ENCODE data around the gene SYNRG.

The SYNRG gene

DNA sequence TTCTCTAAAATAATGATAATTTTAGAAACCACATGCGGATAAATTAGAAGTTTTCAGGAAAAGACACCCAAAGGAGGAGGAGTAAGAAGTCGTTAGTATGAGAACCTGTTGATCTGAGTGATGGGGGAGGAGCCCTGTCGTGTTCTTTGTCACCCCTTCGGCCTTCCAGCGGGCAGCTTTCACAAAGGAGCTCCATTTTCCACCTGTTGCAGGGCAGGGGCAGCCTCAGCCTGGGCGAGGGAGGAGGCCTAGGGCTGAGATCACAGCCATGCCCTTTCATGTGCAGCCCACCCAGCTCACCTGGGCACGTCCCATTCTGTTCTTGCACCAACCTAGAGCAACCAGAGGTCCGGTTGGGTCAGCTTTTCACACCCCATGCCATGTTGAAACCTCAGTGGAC lies 114.2 kb downstream of the SYNRG start:
- no peak for DNase-seq (ENCODE audit: low spot score)

DNA sequence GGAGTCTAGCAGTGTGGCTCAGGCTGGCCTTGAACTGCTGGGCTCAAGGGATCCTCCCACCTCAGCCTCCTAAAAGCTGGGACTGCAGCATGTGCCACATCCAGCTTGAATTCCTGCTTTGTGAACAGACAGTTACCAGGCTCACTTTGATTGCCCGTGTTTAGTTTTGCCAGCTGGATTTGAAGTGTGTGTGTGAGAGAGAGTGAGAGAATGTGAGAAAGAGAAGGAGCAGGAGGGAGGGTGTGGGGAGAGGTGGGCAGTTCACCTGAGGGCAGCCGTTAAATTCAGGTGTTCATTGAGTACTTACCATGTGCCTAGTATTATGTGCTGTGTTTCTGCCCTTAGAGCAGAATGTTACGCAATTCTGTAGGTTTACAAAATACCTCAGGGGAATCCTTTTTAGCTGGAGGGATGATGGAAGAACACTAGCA lies 114.8 kb downstream of the SYNRG start:
- no peak for DNase-seq (ENCODE audit: low spot score)

DNA sequence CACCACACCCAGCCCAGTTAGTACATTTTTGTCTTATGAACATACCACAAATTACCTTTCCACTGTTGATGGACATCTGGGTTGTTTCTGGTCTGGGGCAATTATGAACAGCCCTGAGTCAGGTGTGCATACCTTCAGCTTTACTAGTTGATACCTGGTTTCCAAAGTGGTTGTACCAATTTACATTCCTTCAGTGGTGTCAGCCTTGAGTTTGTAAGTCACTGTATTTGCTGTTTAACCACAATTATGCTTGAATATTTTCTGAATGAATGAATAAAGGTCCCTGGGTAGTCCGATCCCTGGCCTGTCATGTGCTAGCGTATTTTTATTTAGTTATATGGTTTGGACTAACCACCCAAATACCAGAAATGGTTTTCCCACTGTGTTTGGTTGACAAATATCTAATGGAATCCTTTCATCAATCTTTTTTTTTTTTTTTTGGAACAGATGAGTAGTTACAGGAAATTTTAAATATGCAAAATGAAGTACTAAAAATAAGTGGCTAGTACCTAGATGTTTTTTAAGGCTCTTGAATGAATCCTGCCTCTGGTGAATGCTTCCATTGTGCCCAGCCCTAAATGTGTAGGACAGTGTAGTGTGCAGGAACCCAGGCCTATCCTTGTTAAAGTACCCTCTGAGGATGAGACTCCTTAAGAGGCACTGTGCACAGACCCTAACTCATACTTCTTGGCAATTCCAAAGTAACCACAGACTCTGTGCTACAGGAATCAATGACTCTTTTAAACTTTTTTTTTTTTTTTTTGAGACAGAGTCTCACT lies 115.8 kb downstream of the SYNRG start:
- no peak for DNase-seq (ENCODE audit: low spot score)

DNA sequence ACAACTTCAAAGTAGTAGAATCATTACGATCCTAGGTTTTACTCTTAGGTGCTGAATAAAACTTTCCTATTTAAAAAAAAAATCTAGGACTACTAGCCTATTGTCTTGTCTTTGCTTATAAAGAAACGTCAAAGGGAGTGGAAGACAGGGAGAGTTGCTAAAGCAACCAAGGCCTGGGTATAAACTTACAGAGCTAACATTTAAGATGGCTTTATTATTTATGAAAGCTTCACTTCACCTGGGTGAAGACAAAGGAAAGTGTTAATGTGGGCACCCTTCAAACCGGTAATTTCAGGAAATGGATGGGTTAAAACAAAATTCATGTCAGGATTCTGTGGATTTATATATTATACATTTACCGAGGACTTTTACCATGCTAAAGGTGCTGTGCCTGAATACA lies 117.1 kb downstream of the SYNRG start:
- DNase-seq (ENCODE audit: low spot score) = no peak

DNA sequence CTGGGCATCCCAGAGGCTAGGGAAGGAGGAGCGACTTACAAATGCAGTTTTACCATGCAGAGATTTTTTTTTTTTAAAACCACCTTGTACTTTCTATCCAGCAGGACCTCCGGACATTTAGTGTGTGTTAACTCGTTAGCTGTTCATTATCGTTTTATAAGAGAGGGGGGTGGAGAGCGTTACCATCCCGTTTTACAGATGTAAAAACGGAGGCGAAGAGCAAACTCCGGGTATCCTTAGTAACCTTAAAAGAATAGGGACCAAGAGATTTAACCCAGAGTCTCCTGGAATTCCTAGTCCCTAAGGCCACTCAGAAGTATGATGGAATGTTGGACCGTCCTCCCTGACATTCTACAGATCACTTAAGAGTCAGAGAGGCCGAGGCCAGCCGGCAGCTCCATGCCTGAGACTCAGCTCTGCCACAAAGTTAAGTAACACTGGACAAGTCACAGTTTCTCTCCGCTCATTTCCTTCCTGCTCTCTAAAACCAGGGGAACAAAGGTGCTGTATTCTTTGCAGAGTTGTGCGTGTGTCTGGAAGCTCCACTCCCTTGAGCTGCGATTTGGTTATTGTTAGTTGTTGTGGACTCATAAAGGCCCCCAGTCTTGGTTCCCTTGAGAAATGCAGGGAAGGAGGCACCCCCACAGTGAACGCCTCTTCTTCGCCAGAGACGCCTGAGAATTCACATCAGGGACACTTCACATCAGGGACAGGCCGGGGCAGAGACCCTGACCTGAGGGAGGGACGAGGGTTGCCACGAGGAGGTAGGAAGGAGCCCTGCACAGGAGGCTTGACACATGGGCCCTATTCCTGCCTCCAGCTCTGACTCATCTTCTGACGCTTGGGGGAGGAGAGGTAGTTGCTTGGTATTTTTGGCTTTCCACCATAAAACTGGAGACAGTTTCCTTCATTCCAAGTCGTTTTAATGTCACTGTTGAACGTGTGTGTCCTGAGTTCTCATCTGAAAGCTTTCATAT lies 118.3 kb downstream of the SYNRG start:
- no peak for DNase-seq (ENCODE audit: low spot score)

DNA sequence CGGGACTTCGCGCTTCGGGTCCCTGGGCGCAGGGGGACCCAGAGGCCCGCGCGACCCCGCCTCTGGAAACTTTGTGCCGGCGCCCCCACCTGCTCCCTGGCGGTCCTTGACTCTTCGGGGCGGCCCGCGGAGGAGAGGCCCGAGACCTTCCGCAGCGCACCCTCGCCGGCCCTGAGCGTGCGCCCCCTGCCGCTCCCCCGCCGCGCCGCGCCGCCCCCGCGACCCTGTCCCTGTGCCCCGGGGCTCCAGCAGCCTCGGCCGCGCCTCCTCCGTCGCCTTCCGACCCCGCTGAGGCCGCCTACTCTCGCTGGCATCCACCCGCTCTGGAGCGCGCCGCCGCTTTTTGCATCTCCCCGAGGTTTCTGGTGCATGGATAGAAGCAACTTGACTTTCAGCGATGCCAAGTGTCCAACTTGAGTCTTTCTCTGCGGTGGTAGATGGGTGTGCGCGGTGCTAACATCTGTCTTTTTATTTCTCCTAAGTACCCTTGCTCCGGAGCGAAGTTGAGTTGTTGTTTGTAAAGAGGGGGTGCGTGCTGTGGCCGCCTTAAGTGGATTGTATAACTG lies 119.1 kb downstream of the SYNRG start:
- no peak for DNase-seq (ENCODE audit: low spot score)

DNA sequence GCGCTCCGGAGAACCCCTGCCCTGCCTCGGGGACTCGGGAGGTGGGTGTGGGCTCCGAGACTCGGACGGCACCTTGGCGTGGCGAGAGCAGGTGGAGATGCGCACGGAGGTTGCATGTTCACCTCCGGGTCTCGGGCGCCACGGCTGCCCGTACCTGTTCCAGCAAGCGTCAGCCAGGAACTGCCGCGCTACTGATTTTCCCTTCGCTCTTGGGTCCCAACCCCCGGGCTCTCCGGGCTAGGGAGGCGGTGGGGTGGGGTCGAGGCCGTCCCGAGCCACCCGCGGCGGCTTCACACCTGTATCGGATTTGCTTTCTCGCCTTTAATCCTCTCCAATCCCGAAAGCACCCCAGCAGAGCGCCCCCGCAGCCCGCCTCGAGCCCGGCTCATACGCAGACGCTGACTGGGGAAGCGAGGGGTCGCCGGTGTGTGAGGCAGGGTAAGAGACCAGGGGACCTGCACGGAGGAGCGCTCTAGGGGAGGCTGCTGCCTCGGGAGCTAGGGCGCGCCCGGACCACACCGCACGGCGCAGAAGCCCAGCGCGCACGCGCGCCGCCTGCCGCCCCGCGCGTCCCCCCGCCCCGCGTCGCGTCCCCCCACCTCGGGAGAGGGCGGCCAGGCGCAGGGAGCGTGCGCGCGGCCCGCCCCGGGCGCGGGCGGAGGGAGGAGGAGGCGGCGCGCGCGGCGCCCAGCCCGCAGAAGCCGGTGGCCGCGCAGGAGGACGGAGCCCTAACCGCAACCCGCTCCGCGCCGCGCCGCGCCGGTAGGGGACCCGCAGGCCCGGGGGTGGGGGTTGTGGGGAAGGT lies 119.8 kb downstream of the SYNRG start, which contains the start of gene DUSP14:
DUSP14 (plus strand) TSS at position 695 of the 805 bp plus-strand sequence. CDS start 22,382 bp downstream, outside the sequence.
- DNase-seq (ENCODE audit: low spot score) = peak; percentile 91

DNA sequence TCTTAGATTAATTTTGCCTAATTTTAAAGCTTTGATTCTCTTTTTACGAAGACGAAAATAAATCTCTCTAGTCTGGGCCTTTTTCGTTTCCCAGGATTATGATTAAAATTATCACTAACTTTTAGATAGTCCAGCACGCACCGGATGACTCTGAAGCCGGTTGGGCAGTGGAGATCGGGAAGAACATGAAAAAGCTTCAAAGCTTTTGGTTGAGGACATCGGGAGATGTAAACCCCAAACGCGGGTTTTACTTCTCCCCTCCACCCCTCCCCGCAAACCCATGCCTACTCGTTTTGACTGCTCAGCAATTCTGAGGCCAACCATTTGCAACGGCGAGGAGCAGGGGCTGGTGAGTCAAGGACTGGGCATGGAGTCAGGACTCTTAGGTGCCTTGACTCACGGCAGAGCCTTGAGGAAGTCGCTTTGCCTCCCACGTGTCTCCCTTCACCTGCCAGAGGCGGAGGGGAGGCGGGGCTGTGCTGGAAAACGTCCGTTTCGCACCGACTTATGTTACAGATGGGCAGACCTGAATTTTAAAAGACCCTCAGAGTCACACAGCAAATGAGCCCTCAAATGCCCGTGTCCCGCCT lies 120.5 kb downstream of the SYNRG start:
- peak; percentile 69 for DNase-seq (ENCODE audit: low spot score)

DNA sequence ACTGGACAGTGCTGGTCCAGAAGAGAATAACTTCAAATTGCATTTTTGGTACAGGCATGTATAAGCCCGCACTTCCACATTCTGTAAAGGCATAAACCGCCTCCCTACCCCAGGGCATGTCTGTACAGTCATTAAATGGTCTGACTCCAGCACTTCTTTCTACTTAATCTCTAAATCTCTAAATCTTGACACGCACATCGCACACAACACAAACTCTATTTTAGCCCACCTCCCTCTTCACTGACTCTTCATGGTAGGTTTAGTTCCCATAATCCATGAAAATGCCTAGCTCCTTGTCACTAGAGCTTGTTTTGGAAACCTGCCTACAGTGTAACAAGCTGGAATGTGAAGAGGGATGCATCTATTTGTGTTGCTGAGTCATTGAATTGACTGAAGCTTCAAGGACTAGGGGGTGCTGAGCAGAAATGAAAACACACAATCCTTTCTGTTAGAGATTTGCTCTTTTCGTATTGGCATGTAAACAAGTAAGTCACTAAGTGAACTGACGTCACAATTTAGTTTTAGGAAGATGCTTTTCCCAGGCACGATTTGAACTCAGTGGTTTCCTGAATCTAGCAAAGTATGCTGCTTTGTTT lies 121.1 kb downstream of the SYNRG start:
- no peak for DNase-seq (ENCODE audit: low spot score)

DNA sequence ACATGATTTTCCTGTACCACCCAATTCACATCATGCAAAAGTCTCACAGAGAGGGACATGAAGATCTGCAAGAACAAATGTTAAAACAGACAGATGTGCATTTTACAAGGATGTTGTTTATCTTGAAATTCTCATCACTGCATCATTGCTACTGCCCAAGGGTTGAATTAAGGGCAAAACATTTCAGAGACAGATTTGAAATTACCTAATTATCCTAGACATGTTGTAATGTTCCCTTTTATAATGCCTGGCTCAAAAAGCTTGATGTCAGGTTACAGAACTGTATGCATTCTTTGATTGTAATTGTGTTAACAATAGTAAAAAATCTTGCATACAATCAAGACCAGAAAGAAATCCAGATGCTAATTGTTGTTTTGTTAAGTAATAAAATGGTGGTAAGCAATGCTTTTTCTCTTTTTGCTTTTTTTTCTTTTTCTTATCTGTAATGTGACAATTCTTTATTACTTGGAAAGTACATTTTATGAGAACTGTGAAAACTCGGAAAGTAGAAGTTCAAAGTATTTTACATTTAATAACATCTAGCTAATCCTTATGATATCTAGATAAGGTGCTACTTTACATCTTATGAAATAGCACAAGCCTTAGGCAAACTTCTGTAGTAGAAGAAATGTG lies 123.2 kb downstream of the SYNRG start:
- no peak for DNase-seq (ENCODE audit: low spot score)

DNA sequence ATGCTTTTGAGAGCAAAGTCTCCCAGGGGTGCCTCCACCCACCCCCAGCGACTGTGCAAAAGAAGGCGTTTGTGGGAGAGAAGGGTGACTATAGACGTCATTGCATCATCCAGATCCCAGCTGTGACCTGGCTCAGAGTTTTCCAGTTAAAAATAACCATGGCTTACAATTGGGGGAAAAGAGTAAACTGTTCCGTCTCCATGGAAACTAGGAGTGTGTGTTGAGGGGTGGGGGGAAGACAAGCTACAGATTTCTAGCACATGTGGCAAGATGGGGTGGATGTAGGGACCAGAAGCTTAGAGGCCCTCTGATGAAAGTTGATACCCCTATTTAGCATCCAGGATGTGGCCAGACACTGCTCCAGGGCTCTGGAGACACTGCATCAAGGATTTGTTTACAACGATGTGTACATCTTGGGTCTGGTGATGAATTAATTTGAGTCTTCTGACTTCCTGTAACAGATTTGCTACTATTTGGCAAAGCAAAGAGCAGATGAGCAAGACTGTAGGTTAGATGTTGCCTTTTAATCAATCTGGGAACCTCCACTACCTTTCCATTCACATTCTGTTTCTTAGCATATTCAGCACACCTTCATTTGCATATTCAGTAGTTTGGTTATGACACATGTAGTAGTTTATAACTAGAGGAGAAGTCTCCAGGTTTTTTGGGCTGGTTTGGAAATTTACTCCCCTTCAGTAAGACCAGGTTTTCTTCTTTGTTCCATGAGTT lies 125.7 kb downstream of the SYNRG start:
- DNase-seq (ENCODE audit: low spot score) = no peak

DNA sequence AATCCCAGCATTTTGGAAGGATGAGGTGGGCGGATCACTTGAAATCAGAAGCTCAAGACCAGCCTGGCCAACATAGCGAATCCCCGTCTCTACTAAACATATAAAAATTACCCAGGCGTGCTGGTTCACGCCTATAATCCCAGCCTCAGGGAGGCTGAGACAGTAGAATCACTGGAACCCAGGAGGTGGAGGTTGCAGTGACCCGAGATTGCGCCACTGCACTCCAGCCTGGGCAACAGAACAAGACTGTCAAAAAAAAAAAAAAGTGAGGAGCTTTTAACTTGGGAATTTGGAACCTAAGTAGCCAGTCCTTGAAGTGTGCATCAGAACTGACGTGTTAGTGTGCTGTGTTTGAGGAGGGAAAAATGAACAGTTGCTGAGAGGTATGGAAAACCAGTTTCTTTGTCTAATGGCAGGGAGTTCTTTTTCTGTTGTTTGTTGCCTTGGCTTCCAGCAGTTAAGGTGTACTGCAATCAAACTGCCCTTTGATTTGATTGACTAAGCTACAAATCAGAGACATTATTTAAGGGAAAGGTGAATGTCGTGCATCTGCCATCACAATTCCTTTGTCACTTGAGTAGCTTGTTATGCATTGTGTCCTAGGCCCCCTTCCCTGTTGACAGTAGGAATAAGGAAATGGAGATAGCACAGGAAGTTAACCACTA lies 128.1 kb downstream of the SYNRG start:
- no peak for DNase-seq (ENCODE audit: low spot score)

DNA sequence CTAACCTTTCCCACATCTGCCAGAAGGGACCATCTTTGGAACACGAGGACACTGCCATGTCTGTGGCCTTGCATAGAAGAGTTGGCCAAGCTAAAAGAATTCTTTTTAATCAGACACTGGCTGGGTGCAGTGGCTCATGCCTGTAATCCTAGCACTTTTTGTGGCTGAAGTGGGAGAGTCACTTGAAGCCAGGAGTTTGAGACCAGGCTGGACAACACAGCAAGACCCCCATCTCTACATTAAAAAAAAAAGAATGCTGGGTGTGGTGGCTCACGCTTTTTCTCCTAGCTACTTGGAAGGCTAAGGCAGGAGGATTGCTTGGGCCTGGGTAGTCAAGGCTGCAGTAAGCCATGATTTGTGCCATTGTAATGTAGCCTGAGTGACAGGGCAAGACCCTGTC lies 128.8 kb downstream of the SYNRG start:
- DNase-seq (ENCODE audit: low spot score) = no peak

DNA sequence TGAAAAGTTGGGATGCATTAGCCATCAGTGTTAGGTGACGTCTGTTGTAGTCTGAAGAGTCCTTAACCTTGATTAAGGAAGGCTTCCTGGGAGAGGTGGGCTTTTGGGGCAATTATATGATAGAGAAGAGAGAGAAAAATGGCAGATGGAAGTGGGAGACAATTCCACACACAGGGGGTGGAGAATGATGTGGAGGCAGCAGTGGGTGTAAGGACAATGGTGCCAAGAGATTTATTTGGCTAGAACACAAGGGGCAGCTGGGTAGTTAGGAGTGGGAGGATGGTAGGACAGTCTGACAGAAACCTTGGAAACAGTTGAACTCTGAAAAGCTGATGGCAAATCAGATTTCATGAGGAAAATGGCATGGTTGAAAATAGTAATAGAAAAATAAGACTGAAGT lies 130.2 kb downstream of the SYNRG start:
- no peak for DNase-seq (ENCODE audit: low spot score)

DNA sequence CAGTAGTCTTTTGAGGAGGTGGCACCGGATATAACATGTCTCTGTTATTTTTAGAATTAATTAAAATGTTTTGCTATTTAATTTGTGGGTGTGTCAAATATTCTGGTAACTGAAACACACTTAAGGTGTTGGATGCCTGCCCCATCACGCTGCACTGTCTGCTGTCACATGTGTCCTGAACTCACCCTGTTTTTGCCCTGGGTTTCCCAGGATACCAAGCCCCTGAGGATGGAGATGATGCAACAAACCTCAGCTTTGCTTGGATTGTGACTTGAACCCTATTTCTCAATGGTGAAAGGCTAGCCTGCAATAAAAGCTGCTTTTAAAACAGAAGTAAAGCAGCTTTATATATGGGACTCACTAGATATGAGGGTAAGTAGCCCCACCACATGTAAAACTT lies 131.0 kb downstream of the SYNRG start:
- no peak for DNase-seq (ENCODE audit: low spot score)

DNA sequence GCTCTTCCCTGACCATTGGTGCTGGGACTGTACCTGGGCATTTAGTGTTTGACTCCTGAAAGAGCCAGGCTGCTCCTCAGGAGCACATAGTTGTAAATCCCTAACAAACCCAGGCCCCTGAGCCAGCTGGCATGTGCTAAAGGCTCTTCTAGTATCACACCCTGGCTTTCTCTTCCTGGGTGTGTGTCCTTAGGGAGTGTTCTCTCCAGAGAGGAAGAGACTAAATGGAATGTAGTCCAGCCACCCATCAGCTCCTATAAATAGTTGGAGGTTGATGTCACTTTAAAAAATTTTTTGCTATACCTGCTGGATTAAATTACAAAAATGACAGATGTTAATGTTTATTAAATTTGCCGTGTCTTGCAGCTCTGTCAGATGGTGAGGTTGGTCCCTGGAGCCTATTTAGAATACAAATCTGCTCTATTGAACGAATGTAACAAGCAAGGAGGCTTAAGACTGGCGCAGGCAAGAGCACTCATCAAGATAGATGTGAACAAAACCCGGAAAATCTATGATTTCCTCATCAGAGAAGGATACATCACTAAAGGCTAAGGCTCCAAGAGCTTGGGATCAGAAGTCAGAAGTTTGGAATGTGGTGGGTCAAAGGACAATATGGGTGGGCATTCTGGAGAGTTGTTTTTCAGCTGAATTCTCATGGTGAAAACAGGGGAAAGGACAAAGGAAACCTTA lies 132.6 kb downstream of the SYNRG start:
- no peak for DNase-seq (ENCODE audit: low spot score)

DNA sequence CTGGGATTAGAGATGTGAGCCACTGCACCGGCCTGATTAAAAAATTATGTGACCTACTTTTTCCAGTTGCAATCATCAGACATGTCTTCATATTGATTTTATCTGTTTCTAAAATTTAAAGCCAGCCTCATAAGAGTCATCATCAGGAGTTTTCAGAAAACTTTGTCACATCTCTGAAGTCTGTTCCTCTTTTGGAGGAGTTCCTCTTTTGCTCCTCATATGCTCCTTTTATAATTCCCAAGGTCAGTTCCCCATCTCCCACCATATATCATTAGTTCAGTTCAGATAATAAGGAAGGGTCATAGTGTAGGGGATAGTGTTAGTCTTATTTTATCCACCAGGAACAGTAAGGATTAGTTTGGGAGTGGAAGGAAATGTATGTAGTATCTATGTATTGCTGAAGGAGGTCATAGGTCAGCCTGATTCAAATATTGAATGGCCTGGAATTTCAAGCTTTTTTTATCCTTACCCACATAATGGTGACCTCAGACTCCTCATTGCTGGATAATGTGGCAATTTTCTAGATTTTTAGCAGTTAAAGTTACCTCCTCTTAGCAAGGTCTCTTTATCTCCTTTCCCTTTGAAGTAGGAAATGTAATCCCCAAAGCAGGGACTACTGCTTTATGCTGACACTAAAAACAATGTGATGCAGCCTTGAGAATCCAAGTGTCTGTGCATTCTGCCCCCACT lies 133.3 kb downstream of the SYNRG start:
- DNase-seq (ENCODE audit: low spot score) = no peak

DNA sequence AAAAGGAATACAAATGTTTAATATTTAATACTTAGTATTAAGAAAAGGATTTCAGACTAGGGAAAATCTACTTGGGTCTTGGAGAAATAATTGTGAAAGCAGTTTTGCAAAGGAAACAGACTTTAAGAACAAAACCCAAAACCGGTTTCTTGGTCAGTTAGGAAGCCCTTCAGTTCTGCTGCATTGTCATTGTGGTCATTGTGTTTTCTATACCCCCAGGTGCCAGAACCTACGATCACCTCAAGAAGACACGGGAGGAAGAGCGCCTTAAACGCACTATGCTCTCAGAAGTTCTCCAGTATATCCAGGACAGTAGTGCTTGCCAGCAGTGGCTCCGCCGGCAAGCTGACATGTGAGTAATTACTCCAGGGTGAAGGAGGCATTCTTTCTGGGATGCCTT lies 139.0 kb downstream of the SYNRG start:
- no peak for DNase-seq (ENCODE audit: low spot score)
